Transverse colon (tissue), 4 donors: Measurements from ENCODE around the gene RNF144B. TPM values are rescaled to one million over a fixed set of nuclear protein-coding genes. Genes with fewer than 3 reads are reported as not detected.

ENCODE experiments used
- DNase-seq: peaks from one replicate; pipeline ENCODE4 v3.0.0-alpha.2; 2019
- H3K27ac ChIP-seq, 4 donors: fragments of 200-600 bp; sonication (generic); 2 replicates each; pipeline ENCODE4 v1.5.1; 2016 to 2018; ENCODE audit warnings: inconsistent platforms in 4 of 4
- H3K27me3 ChIP-seq: fragments of 200-600 bp; sonication (generic); 2 replicates; pipeline ENCODE4 v1.5.1; 2017; ENCODE audit warnings: inconsistent platforms
- H3K36me3 ChIP-seq, 4 donors: fragments of 200-600 bp; sonication (generic); 2 replicates each; pipeline ENCODE4 v1.5.1; 2017 to 2019; ENCODE audit warnings: inconsistent platforms in 4 of 4
- H3K4me1 ChIP-seq, 4 donors: fragments of 200-600 bp; sonication (generic); 2 replicates each; pipeline ENCODE4 v1.5.1; 2017 to 2020; ENCODE audit warnings: inconsistent platforms in 4 of 4
- H3K4me3 ChIP-seq, 4 donors: fragments of 200-600 bp; sonication (generic); 1 replicate in 1 of 4; 2 replicates in 3 of 4; pipeline versions ENCODE4 v1.5.1 to v1.6.1; 2017 to 2019; ENCODE audit warnings: inconsistent platforms in 4 of 4
- H3K9me3 ChIP-seq, 2 donors: fragments of 200-600 bp; sonication (generic); 2 replicates each; pipeline ENCODE4 v1.5.1; 2017 to 2019; ENCODE audit warnings: inconsistent platforms in 2 of 2
- CTCF ChIP-seq, 5 experiments: fragments of 200-600 bp in 3 of 5; fragments of 450-650 bp in 2 of 5; sonication (generic) in 3 of 5; IDR thresholded peaks; 1 replicate in 2 of 5; 2 replicates in 3 of 5; pipeline ENCODE4 v1.5.1; 2016 to 2017; ENCODE audit warnings: antibody characterized with exemption in 5 of 5, inconsistent platforms in 3 of 5, mild to moderate bottlenecking in 2 of 5, moderate library complexity in 1 of 5
- EP300 ChIP-seq: sonication (generic); formaldehyde crosslinking; IDR thresholded peaks from one replicate; pipeline ENCODE4 v1.6.1; 2017; ENCODE audit warnings: antibody characterized with exemption, low read depth
- POLR2A ChIP-seq: fragments of 450-650 bp; IDR thresholded peaks from one replicate; pipeline ENCODE4 v1.6.1; 2016; ENCODE audit warnings: antibody characterized with exemption, mild to moderate bottlenecking, moderate library complexity
- POLR2AphosphoS5 ChIP-seq, 3 donors: sonication (generic); formaldehyde crosslinking; IDR thresholded peaks; one replicate each; pipeline ENCODE4 v1.6.1; 2016; ENCODE audit warnings: antibody characterized with exemption in 3 of 3
- WGBS, 2 donors: methylation state at CpG; one replicate each; pipeline ENCODE4 v1.1.5; 2018; ENCODE audit warnings: low coverage in 1 of 2; 5-methylcytosine and 5-hydroxymethylcytosine counted together
- in situ Hi-C, 4 donors: fragments of 200-750 bp; cut with MboI; loops; one replicate each; pipeline versions ENCODE4 v1.15.0 to v1.15.1; 2017; ENCODE audit warnings: low sequenced_read_pairs in 3 of 4, low pct_ligation_motif_present in 1 of 4, low pct_unique_long_range_greater_than_20kb in 1 of 4
- intact Hi-C: fragments of 100-400 bp; cut with DNase I; formaldehyde crosslinking; loops from one replicate; pipeline ENCODE4 v1.15.1; 2023; ENCODE audit warnings: low total_unique reads
- total RNA-seq, 4 donors: library from RNA; depleted of rRNA; stranded (reverse); fragments of >200 nt; gene quantifications; one replicate each; pipeline ENCODE4 v1.1.0, GENCODE V29; 2016

RNF144B gene
- total RNA-seq, 4 donors from 2014 or later = 1.4 to 4.5 (median 3.8) TPM

GRCh38 chr6:18413381-18413780 lies 26.2 kb downstream of the RNF144B start:
- no peaks in the 10 kb centered on the region for H3K9me3 ChIP-seq
- H3K36me3 ChIP-seq = no peaks in the 10 kb centered on the region
- H3K4me3 ChIP-seq = no peak overlapping the region
- no peak for DNase-seq
- H3K27me3 ChIP-seq = no peaks in the 10 kb centered on the region
- TF ChIP-seq CTCF (IDR thresholded peaks at IDR 0.05) = no peak
- TF ChIP-seq EP300 = no peak
- TF ChIP-seq POLR2A = no peak
- no peak for TF ChIP-seq POLR2AphosphoS5 (IDR thresholded peaks at IDR 0.05)
- H3K27ac ChIP-seq = no peak overlapping the region
- H3K4me1 ChIP-seq = peaks cover 0 to 9% (median 0%) of the 10 kb centered on the region in 4 donors
- in situ Hi-C loops (no loop called here), intact Hi-C loops (no loop called here)
- 86 to 100% methylated on average over 1 to 4 of the region's 4 CpGs for whole genome bisulfite sequencing, 2 donors

- no peak for TF ChIP-seq EP300
- TF ChIP-seq CTCF (IDR thresholded peaks at IDR 0.05) = no peak
- no peak for TF ChIP-seq POLR2AphosphoS5 (IDR thresholded peaks at IDR 0.05)
- TF ChIP-seq POLR2A = no peak
- Histone ChIP-seq H3K4me3 (no peak overlapping the region), H3K4me1 (peaks cover 0 to 9% (median 0%) of the 10 kb centered on the region in 4 donors), H3K36me3 (no peaks in the 10 kb centered on the region), H3K27me3 (no peaks in the 10 kb centered on the region), H3K27ac (no peak overlapping the region), H3K9me3 (no peaks in the 10 kb centered on the region)
- in situ Hi-C loops = no loop called here
- no peak for DNase-seq
- 79 to 89% methylated on average over 1 of the region's 1 CpG for WGBS, 2 donors
- intact Hi-C loops = no loop called here
Measured at GRCh38 chr6:18414116-18414515, 27.0 kb downstream of the RNF144B start.

GRCh38 chr6:18415207-18415606 lies 28.1 kb downstream of the RNF144B start:
- no peak for DNase-seq
- no peak for TF ChIP-seq POLR2AphosphoS5 (IDR thresholded peaks at IDR 0.05)
- TF ChIP-seq POLR2A = no peak
- no peak for TF ChIP-seq EP300
- TF ChIP-seq CTCF (IDR thresholded peaks at IDR 0.05) = no peak
- Histone ChIP-seq H3K27me3 (no peaks in the 10 kb centered on the region), H3K9me3 (no peaks in the 10 kb centered on the region), H3K4me1 (peaks cover 0 to 9% (median 0%) of the 10 kb centered on the region in 4 donors), H3K4me3 (no peak overlapping the region), H3K27ac (peak overlapping the region in 3 of 4 donors; percentile 31 to 60 (median 41)), H3K36me3 (no peaks in the 10 kb centered on the region)
- in situ Hi-C loops (no loop called here), intact Hi-C loops (no loop called here)
- 92 to 99% methylated on average over 11 of the region's 11 CpGs for WGBS, 2 donors

- no peak for DNase-seq
- no peaks in the 10 kb centered on the region for H3K9me3 ChIP-seq
- no peak overlapping the region for H3K4me3 ChIP-seq
- H3K27ac ChIP-seq = peak overlapping the region in 3 of 4 donors; percentile 31 to 60 (median 41)
- TF ChIP-seq POLR2AphosphoS5 (IDR thresholded peaks at IDR 0.05) = no peak
- TF ChIP-seq EP300 = no peak
- no peak for TF ChIP-seq POLR2A
- TF ChIP-seq CTCF (IDR thresholded peaks at IDR 0.05) = no peak
- no peaks in the 10 kb centered on the region for H3K36me3 ChIP-seq
- 73 to 79% methylated on average over 4 of the region's 4 CpGs for WGBS, 2 donors
- in situ Hi-C loops = no loop called here
- intact Hi-C loops = no loop called here
- peaks cover 0 to 9% (median 0%) of the 10 kb centered on the region in 4 donors for H3K4me1 ChIP-seq
- no peaks in the 10 kb centered on the region for H3K27me3 ChIP-seq
Measured at GRCh38 chr6:18415671-18416340, 28.7 kb downstream of the RNF144B start.
